ENCODE data around the gene ADAM22.

Gene ADAM22

GRCh38 chr7:88176190-88176589, 242.1 kb downstream of the ADAM22 start:
- no peak for TF ChIP-seq CTCF (IDR thresholded peaks at IDR 0.05; ENCODE audit: borderline replicate concordance, control extremely low read depth, extremely low read depth, insufficient read depth, missing control alignments)
- no peak for DNase-seq (ENCODE audit: low spot score)
- in situ Hi-C loops (cut with MboI; ENCODE audit: low sequenced_read_pairs, unreplicated experiment), result no loop called here

GRCh38 chr7:88183051-88183450, 249.0 kb downstream of the ADAM22 start:
- TF ChIP-seq CTCF (IDR thresholded peaks at IDR 0.05; ENCODE audit: borderline replicate concordance, control extremely low read depth, extremely low read depth, insufficient read depth, missing control alignments), result no peak
- in situ Hi-C loops (cut with MboI; ENCODE audit: low sequenced_read_pairs, unreplicated experiment), result no loop called here
- no peak for DNase-seq (ENCODE audit: low spot score)

GRCh38 chr7:88184848-88185304, 250.8 kb downstream of the ADAM22 start:
- no peak for DNase-seq (ENCODE audit: low spot score)
- in situ Hi-C loops (cut with MboI; ENCODE audit: low sequenced_read_pairs, unreplicated experiment), result no loop called here

DNA sequence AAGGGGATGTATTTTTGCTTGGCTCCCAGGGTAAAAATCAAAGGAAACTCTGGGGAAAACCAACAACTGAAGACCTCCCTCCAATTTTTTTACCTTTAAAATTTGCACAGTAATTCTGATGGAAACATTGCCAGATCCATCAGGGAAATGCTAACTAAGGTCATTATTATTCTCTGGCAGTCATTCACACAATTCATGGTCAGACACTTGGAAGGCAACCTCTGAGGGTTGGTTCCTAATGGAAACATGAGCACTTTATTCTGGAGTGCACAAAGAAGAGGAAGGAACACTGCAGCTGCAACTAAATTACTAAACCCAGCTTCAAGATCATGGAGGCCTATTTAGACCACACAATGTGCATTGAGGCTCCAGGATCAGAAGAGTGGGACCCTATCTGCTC, 251.6 kb downstream of the ADAM22 start:
- DNase-seq (ENCODE audit: low spot score), result no peak
- TF ChIP-seq CTCF (IDR thresholded peaks at IDR 0.05; ENCODE audit: borderline replicate concordance, control extremely low read depth, extremely low read depth, insufficient read depth, missing control alignments), result no peak
- in situ Hi-C loops (cut with MboI; ENCODE audit: low sequenced_read_pairs, unreplicated experiment), result no loop called here

More at GRCh38 chr7:88184848-88185304, 250.8 kb downstream of the ADAM22 start:
- TF ChIP-seq CTCF (IDR thresholded peaks at IDR 0.05; ENCODE audit: borderline replicate concordance, control extremely low read depth, extremely low read depth, insufficient read depth, missing control alignments), result no peak

- DNase-seq (ENCODE audit: low spot score), result no peak
- TF ChIP-seq CTCF (IDR thresholded peaks at IDR 0.05; ENCODE audit: borderline replicate concordance, control extremely low read depth, extremely low read depth, insufficient read depth, missing control alignments), result no peak
- in situ Hi-C loops (cut with MboI; ENCODE audit: low sequenced_read_pairs, unreplicated experiment), result no loop called here
These were observed 257.9 kb downstream of the ADAM22 start for GRCh38 chr7:88191911-88192310.

GRCh38 chr7:88200261-88200660, 266.2 kb downstream of the ADAM22 start:
- no peak for DNase-seq (ENCODE audit: low spot score)
- in situ Hi-C loops (cut with MboI; ENCODE audit: low sequenced_read_pairs, unreplicated experiment), result no loop called here
- no peak for TF ChIP-seq CTCF (IDR thresholded peaks at IDR 0.05; ENCODE audit: borderline replicate concordance, control extremely low read depth, extremely low read depth, insufficient read depth, missing control alignments)

GRCh38 chr7:88200789-88201188, 266.7 kb downstream of the ADAM22 start:
- no peak for DNase-seq (ENCODE audit: low spot score)
- in situ Hi-C loops (cut with MboI; ENCODE audit: low sequenced_read_pairs, unreplicated experiment), result no loop called here
- no peak for TF ChIP-seq CTCF (IDR thresholded peaks at IDR 0.05; ENCODE audit: borderline replicate concordance, control extremely low read depth, extremely low read depth, insufficient read depth, missing control alignments)

All from GM13976 (cell line).